HCT116 (cell line): Measurements from ENCODE around the gene LFNG. TPM values are rescaled to one million over a fixed set of nuclear protein-coding genes. Genes with fewer than 3 reads are reported as not detected.

Experiments
- ATAC-seq: fragments of 200-7000 bp; cut with Tn5 transposase; 2 replicates; pipeline ENCODE4 v1.9.1; 2020; ENCODE audit warnings: mild to moderate bottlenecking, moderate library complexity
- BruUV-seq: library from RNA; stranded (reverse); fragments of 400-500 nt; replicated peaks from 2 replicates; lab custom pipeline; 2021; lab: Mats Ljungman, UMichigan
- CTCF ChIA-PET: fragments of 300-600 bp; sonication (Branson Sonifier 250); formaldehyde crosslinking; loops from one replicate; lab custom pipeline; 2021; ENCODE audit warnings: antibody characterized with exemption; lab: Charles Lee
- POLR2A ChIA-PET: fragments of 300-600, 350-600 bp; sonication (Branson Sonifier 250); formaldehyde crosslinking; loops from one replicate; lab custom pipeline; 2021; ENCODE audit warnings: antibody characterized with exemption; lab: Charles Lee
- RAD21 ChIA-PET, 2 experiments: fragments of 300-600 bp; sonication (Branson Sonifier 250); formaldehyde crosslinking; loops; one replicate each; lab custom pipeline; 2023; ENCODE audit warnings: low total read pairs in 2 of 2; ENCODE audit not compliant: uncharacterized antibody in 2 of 2, unreplicated experiment in 2 of 2, low non-redundant PET in 1 of 2; lab: Charles Lee
- DNase-seq: peaks from one replicate; pipeline ENCODE4 v3.0.0-alpha.2; 2010; ENCODE audit warnings: low read depth, low spot score
- H2AFZ ChIP-seq: fragments of 200-600 bp; shearing (Covaris generic), sonication (generic); 2 replicates; pipeline ENCODE4 v1.6.1; 2017; ENCODE audit warnings: low read depth, mixed run types, mixed read lengths, antibody characterized with exemption, low read length; ENCODE audit not compliant: poor library complexity, severe bottlenecking
- H3K27ac ChIP-seq: 2 replicates; pipeline ENCODE4 v1.5.1; 2012; ENCODE audit warnings: low read depth, low read length
- H3K27me3 ChIP-seq: fragments of 200-600 bp; sonication (generic); 2 replicates; pipeline ENCODE4 v1.6.1; 2016; ENCODE audit warnings: mixed run types, low read length, mixed read lengths; ENCODE audit not compliant: insufficient read depth
- H3K36me3 ChIP-seq, 2 experiments: fragments of 200-500 bp in 1 of 2; fragments of 200-600 bp in 1 of 2; sonication (Bioruptor generic) in 1 of 2; sonication (generic) in 1 of 2; 2 replicates each; pipeline versions ENCODE4 v1.5.1 to v1.6.1; 2014 to 2016; ENCODE audit warnings: low read length in 2 of 2, inconsistent platforms in 1 of 2, mixed read lengths in 1 of 2, mixed run types in 1 of 2; ENCODE audit not compliant: insufficient read depth in 2 of 2, control insufficient read depth in 1 of 2
- H3K4me1 ChIP-seq, 2 experiments: fragments of 200-600 bp in 1 of 2; sonication (generic) in 1 of 2; 2 replicates each; pipeline versions ENCODE4 v1.5.1 to v1.6.1; 2012 to 2017; ENCODE audit warnings: low read length in 2 of 2, inconsistent platforms in 1 of 2, mild to moderate bottlenecking in 1 of 2, mixed read lengths in 1 of 2, mixed run types in 1 of 2, moderate library complexity in 1 of 2; ENCODE audit not compliant: insufficient read depth in 2 of 2, control insufficient read depth in 1 of 2
- H3K4me2 ChIP-seq: fragments of 200-600 bp; sonication (generic); 2 replicates; pipeline ENCODE4 v1.6.1; 2017; ENCODE audit warnings: mixed run types, low read length, mixed read lengths
- H3K4me3 ChIP-seq, 2 experiments: fragments of 200-600 bp in 1 of 2; sonication (generic) in 1 of 2; replicated peaks in 1 of 2; 2 replicates each; pipeline ENCODE4 v1.5.1; 2011 to 2016; ENCODE audit warnings: low read length in 2 of 2, control low read depth in 1 of 2, low read depth in 1 of 2, mild to moderate bottlenecking in 1 of 2, mixed read lengths in 1 of 2, mixed run types in 1 of 2
- H3K79me2 ChIP-seq: fragments of 200-600 bp; sonication (generic); 2 replicates; pipeline ENCODE4 v1.6.1; 2017; ENCODE audit warnings: mild to moderate bottlenecking, mixed run types, low read length, moderate library complexity, mixed read lengths; ENCODE audit not compliant: insufficient read depth
- H3K9ac ChIP-seq: fragments of 200-600 bp; sonication (generic); 2 replicates; pipeline ENCODE4 v1.6.1; 2016; ENCODE audit warnings: low read length, mixed read lengths
- H3K9me2 ChIP-seq: fragments of 200-600 bp; sonication (generic), shearing (Covaris generic); 2 replicates; pipeline ENCODE4 v1.6.1; 2017; ENCODE audit warnings: mixed run types, mild to moderate bottlenecking, moderate library complexity; ENCODE audit not compliant: insufficient read depth
- H3K9me3 ChIP-seq, 2 experiments: fragments of 200-500 bp in 1 of 2; fragments of 200-600 bp in 1 of 2; sonication (Bioruptor generic) in 1 of 2; sonication (generic) in 1 of 2; 2 replicates each; pipeline ENCODE4 v1.6.1; 2014 to 2017; ENCODE audit warnings: low read length in 2 of 2, mixed read lengths in 2 of 2, inconsistent platforms in 1 of 2, low read depth in 1 of 2, mild to moderate bottlenecking in 1 of 2, mixed run types in 1 of 2, moderate library complexity in 1 of 2; ENCODE audit not compliant: control insufficient read depth in 1 of 2, insufficient read depth in 1 of 2
- H4K20me1 ChIP-seq: fragments of 200-600 bp; sonication (generic), shearing (Covaris generic); 2 replicates; pipeline ENCODE4 v1.6.1; 2017; ENCODE audit warnings: mixed run types, mild to moderate bottlenecking, moderate library complexity; ENCODE audit not compliant: insufficient read depth
- ATF3 ChIP-seq: IDR thresholded peaks from 2 replicates; pipeline ENCODE4 v1.6.1; 2012
- CBX3 ChIP-seq: IDR thresholded peaks from 2 replicates; pipeline ENCODE4 v1.6.1; 2012; ENCODE audit warnings: low read depth
- CEBPB ChIP-seq: IDR thresholded peaks from 2 replicates; pipeline ENCODE4 v1.6.1; 2012; ENCODE audit warnings: low read depth
- EGR1 ChIP-seq: IDR thresholded peaks from 2 replicates; pipeline ENCODE4 v1.6.1; 2012; ENCODE audit warnings: low read depth
- ELF1 ChIP-seq: IDR thresholded peaks from 2 replicates; pipeline ENCODE4 v1.6.1; 2012; ENCODE audit warnings: low read depth, borderline replicate concordance
- EZH2 ChIP-seq: fragments of 200-600 bp; sonication (generic); IDR thresholded peaks from 2 replicates; pipeline ENCODE4 v1.6.1; 2017; ENCODE audit warnings: antibody characterized with exemption, mixed run types
- EZH2phosphoT487 ChIP-seq: fragments of 200-600 bp; IDR thresholded peaks from 2 replicates; pipeline ENCODE4 v1.6.1; 2018; ENCODE audit warnings: antibody characterized with exemption, borderline replicate concordance
- FOSL1 ChIP-seq: IDR thresholded peaks from 2 replicates; pipeline ENCODE4 v1.6.1; 2012; ENCODE audit warnings: low read depth
- JUND ChIP-seq: IDR thresholded peaks from 2 replicates; pipeline ENCODE4 v1.6.1; 2012
- MAX ChIP-seq: IDR thresholded peaks from 2 replicates; pipeline ENCODE4 v1.6.1; 2012
- POLR2A ChIP-seq: IDR thresholded peaks from 2 replicates; pipeline ENCODE4 v1.7.0; 2011; ENCODE audit warnings: borderline replicate concordance; ENCODE audit not compliant: insufficient read depth, insufficient read length; ENCODE audit errors: extremely low read depth
- POLR2AphosphoS5 ChIP-seq: IDR thresholded peaks from 2 replicates; pipeline ENCODE4 v1.6.1; 2011; ENCODE audit warnings: mild to moderate bottlenecking, low read depth, low read length, moderate library complexity
- REST ChIP-seq: IDR thresholded peaks from 2 replicates; pipeline ENCODE4 v1.6.1; 2012; ENCODE audit warnings: low read depth
- SIN3A ChIP-seq: IDR thresholded peaks from 2 replicates; pipeline ENCODE4 v1.6.1; 2012; ENCODE audit warnings: low read depth
- ZBTB33 ChIP-seq: IDR thresholded peaks from 2 replicates; pipeline ENCODE4 v1.6.1; 2011; ENCODE audit warnings: mild to moderate bottlenecking, low read length, moderate library complexity; ENCODE audit not compliant: insufficient replicate concordance; ENCODE audit errors: extremely low read depth
- ZNF274 ChIP-seq: fragments of 200-500 bp; sonication (Bioruptor generic); IDR thresholded peaks from 2 replicates; pipeline ENCODE4 v1.6.1; 2014; ENCODE audit warnings: mild to moderate bottlenecking, low read depth, low read length, inconsistent platforms
- intact Hi-C: fragments of 100-400 bp; cut with micrococcal nuclease; formaldehyde crosslinking; loops from 2 replicates; pipeline ENCODE4 v1.10.0; 2022
- total RNA-seq: library from RNA; stranded (reverse); gene quantifications from one replicate; pipeline ENCODE4 v1.2.1, GENCODE V29; 2021; ENCODE audit not compliant: unreplicated experiment

Gene LFNG
- total RNA-seq, 1 experiment from 2014 or later: 14.3 TPM

GRCh38 chr7:2571409-2571808 is 51.8 kb downstream of the LFNG start (continued):
- TF ChIP-seq REST (no peak), CEBPB (no peak), SIN3A (no peak), ELF1 (no peak), EZH2phosphoT487 (no peak)

- ChIA-PET CTCF (interaction anchor here (0.7 to 1.0 kb wide), 2 partner anchors 10 to 17 kb away, joined by 3 read pairs; partner anchors contain the start of gene BRAT1), POLR2A (no interaction called here), RAD21 (interaction anchor here in 1 of 2 experiments (0.9 kb wide), 1 partner anchor 109 kb away, joined by 3 read pairs; no protein-coding TSS in a partner anchor)
- BruUV-seq: no TSS peak
- Histone ChIP-seq H3K27me3 (no peaks in the 10 kb centered on the region), H3K4me1 (peaks cover 19 to 22% of the 10 kb centered on the region in 2 experiments), H3K4me3 (peak overlapping the region; percentile 24 to 42), H3K36me3 (peaks cover 3 to 10% of the 10 kb centered on the region in 2 experiments; a peak in 1 of 4 replicates), H3K27ac (peak overlapping the region; percentile 57), H3K79me2 (no peaks in the 10 kb centered on the region; the same call in 1 of the 2 replicates), H4K20me1 (no peaks in the 10 kb centered on the region), H2AFZ (peak overlapping the region; percentile 55), H3K9ac (peak overlapping the region; percentile 56), H3K4me2 (peak overlapping the region; percentile 79), H3K9me3 (no peaks in the 10 kb centered on the region), H3K9me2 (no peaks in the 10 kb centered on the region)
- intact Hi-C loops: no loop called here
- peak; percentile 56 for DNase-seq
- peak; percentile 82 for ATAC-seq
- TF ChIP-seq ZNF274 (no peak), POLR2A (no peak), ELF1 (no peak; the same call in 1 of the 2 replicates), EZH2 (no peak), CBX3 (no peak; the same call in 1 of the 2 replicates), JUND (peak; percentile 86), ATF3 (no peak), FOSL1 (peak; percentile 91), POLR2AphosphoS5 (no peak), MAX (peak; percentile 86; the same call in 1 of the 2 replicates), SIN3A (peak; percentile 65), EGR1 (no peak), EZH2phosphoT487 (no peak), ZBTB33 (no peak)
Observed at GRCh38 chr7:2572101-2572842, 52.7 kb downstream of the LFNG start.
